Measurements from ENCODE around the gene YY1. TPM values are rescaled to one million over a fixed set of nuclear protein-coding genes. Genes with fewer than 3 reads are reported as not detected.

The YY1 gene
- total and polyA plus RNA-seq, 10 donors, result 28.4 to 64.1 (median 56.9) TPM

DNA sequence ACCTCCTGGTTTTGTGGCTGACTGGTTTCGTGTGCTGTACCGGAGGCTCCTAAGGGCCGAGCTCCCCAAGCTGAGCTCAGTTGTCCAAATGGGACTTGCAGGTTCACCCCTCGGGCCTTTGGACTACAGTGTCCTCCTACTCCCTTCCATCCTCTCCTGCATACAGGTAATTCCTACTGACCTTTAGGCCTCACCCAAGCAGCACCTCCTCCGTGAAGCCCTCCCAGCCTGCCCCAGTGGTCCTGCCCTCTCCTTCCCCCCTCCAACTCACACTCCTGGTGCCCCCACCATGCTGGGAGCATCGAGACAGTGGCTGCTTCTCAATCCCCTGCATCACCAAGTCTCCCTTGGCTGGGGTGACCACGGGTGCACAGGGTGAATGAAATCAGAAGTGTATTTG lies 27.1 kb upstream of the YY1 start:
- no peak overlapping the region for H3K27ac ChIP-seq
- no peak overlapping the region for H3K4me3 ChIP-seq
- WGBS, 5 donors, result 82 to 95% (median 94%) methylated on average over 7 of the region's 7 CpGs
- H3K9me3 ChIP-seq, result no peaks in the 10 kb centered on the region
- intact Hi-C loops (cut with DNase I; ENCODE audit: low total_unique reads), result no loop called here
- DNase-seq, result peak; percentile 66
- TF ChIP-seq, protein P1, sequence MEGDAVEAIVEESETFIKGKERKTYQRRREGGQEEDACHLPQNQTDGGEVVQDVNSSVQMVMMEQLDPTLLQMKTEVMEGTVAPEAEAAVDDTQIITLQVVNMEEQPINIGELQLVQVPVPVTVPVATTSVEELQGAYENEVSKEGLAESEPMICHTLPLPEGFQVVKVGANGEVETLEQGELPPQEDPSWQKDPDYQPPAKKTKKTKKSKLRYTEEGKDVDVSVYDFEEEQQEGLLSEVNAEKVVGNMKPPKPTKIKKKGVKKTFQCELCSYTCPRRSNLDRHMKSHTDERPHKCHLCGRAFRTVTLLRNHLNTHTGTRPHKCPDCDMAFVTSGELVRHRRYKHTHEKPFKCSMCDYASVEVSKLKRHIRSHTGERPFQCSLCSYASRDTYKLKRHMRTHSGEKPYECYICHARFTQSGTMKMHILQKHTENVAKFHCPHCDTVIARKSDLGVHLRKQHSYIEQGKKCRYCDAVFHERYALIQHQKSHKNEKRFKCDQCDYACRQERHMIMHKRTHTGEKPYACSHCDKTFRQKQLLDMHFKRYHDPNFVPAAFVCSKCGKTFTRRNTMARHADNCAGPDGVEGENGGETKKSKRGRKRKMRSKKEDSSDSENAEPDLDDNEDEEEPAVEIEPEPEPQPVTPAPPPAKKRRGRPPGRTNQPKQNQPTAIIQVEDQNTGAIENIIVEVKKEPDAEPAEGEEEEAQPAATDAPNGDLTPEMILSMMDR (IDR thresholded peaks at IDR 0.05 in 8 of 11, conservative IDR thresholded peaks at IDR 0.05 in 3 of 11), result no peak
- TF ChIP-seq POLR2A (IDR thresholded peaks at IDR 0.05), result no peak
- no peak for TF ChIP-seq POLR2AphosphoS5 (IDR thresholded peaks at IDR 0.05)
- peaks cover 8 to 24% (median 21%) of the 10 kb centered on the region in 6 donors for H3K4me1 ChIP-seq
- H3K36me3 ChIP-seq, result no peaks in the 10 kb centered on the region
- H3K27me3 ChIP-seq (replicated peaks in 1 of 7), result no peaks in the 10 kb centered on the region

DNA sequence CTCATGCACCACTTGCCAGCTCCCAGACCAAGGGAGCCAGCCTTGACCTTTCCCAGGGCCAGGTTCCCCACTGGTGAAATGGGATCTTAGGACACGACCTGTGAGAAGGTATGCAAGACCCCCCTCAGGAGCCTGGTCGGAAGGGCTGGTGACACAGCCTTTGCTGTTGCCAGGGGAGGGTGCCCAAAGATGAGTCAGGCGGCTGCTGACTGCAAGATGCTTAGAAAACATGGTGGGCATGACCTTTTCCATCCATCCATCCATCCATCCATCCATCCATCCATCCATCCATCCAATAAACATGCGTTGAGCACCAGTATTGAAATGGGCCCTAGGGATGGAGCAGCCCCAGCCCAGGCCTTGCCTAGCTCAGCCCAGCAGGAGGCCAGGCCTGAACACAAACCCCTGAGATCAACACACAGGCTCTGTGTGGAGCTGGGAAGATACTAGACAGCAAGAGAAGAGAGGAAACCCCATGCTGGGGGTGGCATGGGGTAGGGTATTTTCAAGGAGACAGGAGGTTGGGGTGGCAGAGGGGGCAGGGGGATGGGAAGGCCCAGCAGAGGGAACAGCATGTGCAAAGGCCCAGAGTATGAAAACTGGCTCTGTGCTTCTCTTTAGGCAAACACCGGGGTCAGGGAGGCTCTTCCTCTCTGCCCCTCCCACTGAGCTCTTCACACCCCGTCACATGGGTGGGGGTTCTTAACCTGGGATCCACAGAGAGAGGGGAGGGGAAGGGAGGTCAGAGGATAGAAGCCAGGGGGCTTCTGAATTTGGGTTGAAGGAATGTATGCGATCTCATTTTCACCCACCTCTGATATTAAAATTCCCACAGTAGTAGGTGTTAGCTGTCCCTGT lies 26.2 kb upstream of the YY1 start:
- intact Hi-C loops (cut with DNase I; ENCODE audit: low total_unique reads), result no loop called here
- Histone ChIP-seq H3K4me3 (no peak overlapping the region), H3K27ac (peak overlapping the region in 4 of 8 donors; percentile 95 to 100 (median 100))

DNA sequence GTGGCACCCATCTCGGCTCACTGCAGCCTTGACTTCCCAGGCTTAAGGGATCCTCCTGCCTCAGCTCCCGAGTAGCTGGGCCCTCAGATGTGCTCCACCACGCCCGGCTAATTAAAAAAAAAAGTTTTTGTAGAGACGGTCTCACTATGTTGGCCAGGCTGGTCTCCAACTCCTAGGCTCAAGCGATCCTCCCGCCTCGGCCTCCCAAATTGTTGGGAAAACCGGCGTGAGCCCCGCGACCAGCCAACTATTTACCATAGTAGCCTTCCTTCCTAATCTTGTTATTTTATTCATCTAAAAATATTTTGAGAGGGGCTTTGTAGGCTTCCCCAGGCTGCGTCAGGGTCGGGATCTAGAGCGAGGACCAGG lies 25.4 kb upstream of the YY1 start:
- peak overlapping the region; percentile 58 to 95 (median 72) for H3K4me3 ChIP-seq
- intact Hi-C loops (cut with DNase I; ENCODE audit: low total_unique reads), result no loop called here
- 29 to 54% (median 37%) methylated on average over 15 of the region's 15 CpGs for WGBS, 5 donors

More for the DNA sequence above, 26.2 kb upstream of the YY1 start:
- no peak for TF ChIP-seq POLR2AphosphoS5 (IDR thresholded peaks at IDR 0.05)
- no peak for TF ChIP-seq POLR2A (IDR thresholded peaks at IDR 0.05)
- TF ChIP-seq, protein P1 (IDR thresholded peaks at IDR 0.05 in 8 of 11, conservative IDR thresholded peaks at IDR 0.05 in 3 of 11), result no peak
- peak; percentile 60 for DNase-seq
- Histone ChIP-seq H3K9me3 (no peaks in the 10 kb centered on the region), H3K27me3 (replicated peaks in 1 of 7) (no peaks in the 10 kb centered on the region), H3K36me3 (no peaks in the 10 kb centered on the region), H3K4me1 (peaks cover 8 to 24% (median 21%) of the 10 kb centered on the region in 6 donors)
- 85 to 90% (median 86%) methylated on average over 6 to 7 of the region's 7 CpGs for WGBS, 5 donors

More for the DNA sequence above, 25.4 kb upstream of the YY1 start:
- peak overlapping the region; percentile 95 to 100 (median 98) for H3K27ac ChIP-seq
- no peaks in the 10 kb centered on the region for H3K36me3 ChIP-seq
- TF ChIP-seq, protein P1 (IDR thresholded peaks at IDR 0.05 in 8 of 11, conservative IDR thresholded peaks at IDR 0.05 in 3 of 11), result no peak
- TF ChIP-seq POLR2A (IDR thresholded peaks at IDR 0.05) (no peak), POLR2AphosphoS5 (IDR thresholded peaks at IDR 0.05) (no peak)
- no peaks in the 10 kb centered on the region for H3K27me3 ChIP-seq (replicated peaks in 1 of 7)
- no peak for DNase-seq
- no peaks in the 10 kb centered on the region for H3K9me3 ChIP-seq
- H3K4me1 ChIP-seq, result peaks cover 8 to 24% (median 21%) of the 10 kb centered on the region in 6 donors
